B cell (primary cell): ENCODE measurements around the gene METTL17. TPM values are rescaled to one million over a fixed set of nuclear protein-coding genes. Genes with fewer than 3 reads are reported as not detected.

Source experiments
- ATAC-seq: fragments of 200-7000 bp; cut with Tn5 transposase; one replicate; pipeline ENCODE4 v1.10.0; 2021; ENCODE audit warnings: low read depth, mild to moderate bottlenecking, moderate number of reproducible peaks, moderate library complexity
- CTCF ChIA-PET: fragments of 350-600 bp; sonication (Branson Sonifier 250); formaldehyde crosslinking; loops from one replicate; lab custom pipeline; 2021; ENCODE audit warnings: antibody characterized with exemption, inconsistent platforms; lab: Charles Lee
- POLR2A ChIA-PET: fragments of 350-600 bp; sonication (Branson Sonifier 250); formaldehyde crosslinking; loops from one replicate; lab custom pipeline; 2021; ENCODE audit warnings: antibody characterized with exemption; lab: Charles Lee
- DNase-seq: peaks from one replicate; pipeline ENCODE4 v3.0.0; 2013
- H2AFZ ChIP-seq: 2 replicates; pipeline ENCODE4 v1.6.1; 2012; ENCODE audit warnings: mild to moderate bottlenecking, low read depth, low read length; ENCODE audit not compliant: insufficient read depth, poor library complexity, severe bottlenecking
- H3K27ac ChIP-seq, 2 donors: 1 replicate in 1 of 2; 2 replicates in 1 of 2; pipeline ENCODE4 v1.5.1; 2012 to 2013; ENCODE audit warnings: low read length in 2 of 2, mild to moderate bottlenecking in 2 of 2, moderate library complexity in 1 of 2
- H3K27me3 ChIP-seq, 4 experiments: fragments of 200-600 bp in 1 of 4; sonication (generic) in 1 of 4; replicated peaks in 1 of 4; 1 replicate in 2 of 4; 2 replicates in 2 of 4; pipeline versions ENCODE4 v1.6.1 to v1.7.0; 2013 to 2016; ENCODE audit warnings: low read length in 3 of 4, mild to moderate bottlenecking in 2 of 4, mixed read lengths in 1 of 4, moderate library complexity in 1 of 4; ENCODE audit not compliant: insufficient read depth in 4 of 4, control insufficient read depth in 3 of 4; ENCODE audit errors: control extremely low read depth in 1 of 4
- H3K36me3 ChIP-seq, 2 experiments: replicated peaks in 1 of 2; 1 replicate in 1 of 2; 2 replicates in 1 of 2; pipeline versions ENCODE4 v1.6.1 to v1.7.1; 2013; ENCODE audit warnings: low read length in 1 of 2; ENCODE audit not compliant: insufficient read depth in 2 of 2, control insufficient read depth in 1 of 2; ENCODE audit errors: control extremely low read depth in 1 of 2, extremely low read depth in 1 of 2
- H3K4me1 ChIP-seq, 2 donors: fragments of 200-600 bp in 1 of 2; sonication (generic) in 1 of 2; 1 replicate in 1 of 2; 2 replicates in 1 of 2; pipeline versions ENCODE4 v1.5.1 to v1.6.1; 2013 to 2017; ENCODE audit warnings: low read length in 2 of 2; ENCODE audit not compliant: control insufficient read depth in 2 of 2, insufficient read depth in 2 of 2
- H3K4me2 ChIP-seq: replicated peaks from 2 replicates; pipeline ENCODE3; 2012; ENCODE audit warnings: mild to moderate bottlenecking, low read depth, low read length; ENCODE audit not compliant: poor library complexity, severe bottlenecking
- H3K4me3 ChIP-seq, 5 experiments: fragments of 200-600 bp in 1 of 5; sonication (generic) in 1 of 5; 1 replicate in 3 of 5; 2 replicates in 2 of 5; pipeline versions ENCODE4 v1.5.1 to v1.7.0; 2011 to 2016; ENCODE audit warnings: low read length in 4 of 5, mild to moderate bottlenecking in 4 of 5, low read depth in 2 of 5, control low read depth in 1 of 5, moderate library complexity in 1 of 5; ENCODE audit not compliant: insufficient read depth in 1 of 5; ENCODE audit errors: control extremely low read depth in 1 of 5, extremely low read depth in 1 of 5
- H3K79me2 ChIP-seq: fragments of 200-600 bp; sonication (generic); one replicate; pipeline ENCODE4 v1.6.0; 2016; ENCODE audit warnings: low read length; ENCODE audit not compliant: control insufficient read depth, insufficient read depth
- H3K9ac ChIP-seq: fragments of 200-600 bp; sonication (generic); 2 replicates; pipeline ENCODE4 v1.6.1; 2017; ENCODE audit warnings: mild to moderate bottlenecking, low read length, moderate library complexity
- H3K9me3 ChIP-seq, 3 donors: one replicate each; pipeline versions ENCODE4 v1.6.1 to v1.7.1; 2013; ENCODE audit warnings: low read length in 2 of 3; ENCODE audit not compliant: control insufficient read depth in 2 of 3, insufficient read depth in 1 of 3; ENCODE audit errors: control extremely low read depth in 1 of 3
- H4K20me1 ChIP-seq: 2 replicates; pipeline ENCODE4 v1.6.0; 2012; ENCODE audit warnings: mild to moderate bottlenecking, low read length; ENCODE audit not compliant: insufficient read depth, control insufficient read depth, poor library complexity, severe bottlenecking
- H3K27ac Mint-ChIP-seq: one replicate; pipeline ENCODE4 v1.8.0; 2021; ENCODE audit warnings: mixed read lengths
- H3K27me3 Mint-ChIP-seq: one replicate; pipeline ENCODE4 v1.8.0; 2021; ENCODE audit warnings: mixed read lengths
- H3K4me1 Mint-ChIP-seq: one replicate; pipeline ENCODE4 v1.8.0; 2021; ENCODE audit warnings: mixed read lengths
- H3K4me3 Mint-ChIP-seq: one replicate; pipeline ENCODE4 v1.8.0; 2021; ENCODE audit warnings: mixed read lengths
- H3K9me3 Mint-ChIP-seq: one replicate; pipeline ENCODE4 v1.8.0; 2022; ENCODE audit warnings: mixed read lengths; ENCODE audit not compliant: insufficient read depth
- EZH2 ChIP-seq: IDR thresholded peaks from 2 replicates; pipeline ENCODE4 v1.6.1; 2012; ENCODE audit warnings: borderline replicate concordance, low read depth, mild to moderate bottlenecking, moderate library complexity, low read length; ENCODE audit not compliant: insufficient read depth, poor library complexity, severe bottlenecking
- WGBS: methylation state at CpG from one replicate; pipeline ENCODE4 v1.1.5; 2013; ENCODE audit warnings: missing lambda C conversion rate; ENCODE audit not compliant: insufficient coverage; 5-methylcytosine and 5-hydroxymethylcytosine counted together
- intact Hi-C: fragments of 100-400 bp; cut with micrococcal nuclease; formaldehyde crosslinking; loops from one replicate; pipeline ENCODE4 v1.10.0; 2022
- polyA plus RNA-seq: library from polyadenylated mRNA; depleted of rRNA; stranded (reverse); fragments of >200 nt; gene quantifications from 2 replicates; pipeline ENCODE4 v1.2.3, GENCODE V29; 2012
- total RNA-seq, 2 donors: library from RNA; stranded (reverse); fragments of 120-200 nt in 1 of 2; gene quantifications; 1 replicate in 1 of 2; 2 replicates in 1 of 2; pipeline versions ENCODE4 v1.2.3 to v1.2.4, GENCODE V29; 2013 to 2022
- TF ChIP-seq, protein P1 (sequence below): fragments of 200-600 bp; IDR thresholded peaks from one replicate; pipeline ENCODE4 v1.8.0; 2022; ENCODE audit warnings: antibody characterized with exemption, mild to moderate bottlenecking

The METTL17 gene
- total and polyA plus RNA-seq, 2 donors (not counting 1 experiment from before 2014, with no cell fraction given), result 116 to 201 TPM

DNA sequence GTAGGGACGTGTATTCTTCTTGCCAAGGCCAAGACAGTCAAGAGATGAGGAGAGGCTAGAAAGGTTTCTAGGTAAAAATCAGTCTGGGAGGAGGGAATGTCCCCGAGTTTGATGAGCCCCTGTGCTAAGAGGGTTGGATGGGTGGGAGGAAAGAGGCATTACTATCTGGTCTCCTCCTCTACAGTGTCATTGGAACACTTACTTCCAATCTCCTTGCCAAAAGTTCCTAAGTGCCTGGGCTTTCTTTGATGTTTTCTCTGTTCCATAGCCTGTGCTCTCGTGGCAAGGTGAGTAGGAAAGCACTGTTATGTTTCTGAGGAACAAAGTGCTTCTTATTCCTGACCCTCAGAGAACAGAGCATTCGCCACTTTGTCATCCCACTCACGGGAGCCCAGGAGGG is 44.9 kb downstream of the METTL17 start, which contains the start of gene RNASE13:
Gene RNASE13, minus strand, starts transcription at position 101 of the 400 bp plus-strand sequence. CDS start 519 bp downstream, outside the sequence.
- Histone ChIP-seq H3K4me3 (no peak within 1 kb of the TSS), H3K79me2 (no peaks in the 10 kb centered on the region), H3K9ac (no peak within 1 kb of the TSS), H3K36me3 (no peaks in the 10 kb centered on the region), H3K27ac (no peak within 1 kb of the TSS), H3K27me3 (peaks cover 0 to 15% (median 0%) of the 10 kb centered on the region in 4 experiments), H3K4me1 (no peaks in the 10 kb centered on the region), H2AFZ (no peak within 1 kb of the TSS), H3K9me3 (no peaks in the 10 kb centered on the region), H4K20me1 (no peaks in the 10 kb centered on the region), H3K4me2 (no peak within 1 kb of the TSS)
- WGBS, result 76% methylated on average over 4 of the region's 5 CpGs
- H3K4me1 Mint-ChIP-seq, result no peaks in the 10 kb centered on the region
- ATAC-seq, result no peak
- CTCF ChIA-PET, result interaction anchor here (0.6 to 6.9 kb wide), 4 partner anchors 15 to 38 kb away, joined by 3 to 87 read pairs (median 4); no protein-coding TSS in a partner anchor
- H3K27me3 Mint-ChIP-seq, result peaks cover 29% of the 10 kb centered on the region
- TF ChIP-seq, protein P1, sequence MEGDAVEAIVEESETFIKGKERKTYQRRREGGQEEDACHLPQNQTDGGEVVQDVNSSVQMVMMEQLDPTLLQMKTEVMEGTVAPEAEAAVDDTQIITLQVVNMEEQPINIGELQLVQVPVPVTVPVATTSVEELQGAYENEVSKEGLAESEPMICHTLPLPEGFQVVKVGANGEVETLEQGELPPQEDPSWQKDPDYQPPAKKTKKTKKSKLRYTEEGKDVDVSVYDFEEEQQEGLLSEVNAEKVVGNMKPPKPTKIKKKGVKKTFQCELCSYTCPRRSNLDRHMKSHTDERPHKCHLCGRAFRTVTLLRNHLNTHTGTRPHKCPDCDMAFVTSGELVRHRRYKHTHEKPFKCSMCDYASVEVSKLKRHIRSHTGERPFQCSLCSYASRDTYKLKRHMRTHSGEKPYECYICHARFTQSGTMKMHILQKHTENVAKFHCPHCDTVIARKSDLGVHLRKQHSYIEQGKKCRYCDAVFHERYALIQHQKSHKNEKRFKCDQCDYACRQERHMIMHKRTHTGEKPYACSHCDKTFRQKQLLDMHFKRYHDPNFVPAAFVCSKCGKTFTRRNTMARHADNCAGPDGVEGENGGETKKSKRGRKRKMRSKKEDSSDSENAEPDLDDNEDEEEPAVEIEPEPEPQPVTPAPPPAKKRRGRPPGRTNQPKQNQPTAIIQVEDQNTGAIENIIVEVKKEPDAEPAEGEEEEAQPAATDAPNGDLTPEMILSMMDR, result no peak
- TF ChIP-seq EZH2, result no peak
- H3K27ac Mint-ChIP-seq, result no peak within 1 kb of the TSS
- POLR2A ChIA-PET, result no interaction called here
- no peaks in the 10 kb centered on the region for H3K9me3 Mint-ChIP-seq
- H3K4me3 Mint-ChIP-seq, result no peak within 1 kb of the TSS
- intact Hi-C loops, result no loop called here
- DNase-seq, result no peak

DNA sequence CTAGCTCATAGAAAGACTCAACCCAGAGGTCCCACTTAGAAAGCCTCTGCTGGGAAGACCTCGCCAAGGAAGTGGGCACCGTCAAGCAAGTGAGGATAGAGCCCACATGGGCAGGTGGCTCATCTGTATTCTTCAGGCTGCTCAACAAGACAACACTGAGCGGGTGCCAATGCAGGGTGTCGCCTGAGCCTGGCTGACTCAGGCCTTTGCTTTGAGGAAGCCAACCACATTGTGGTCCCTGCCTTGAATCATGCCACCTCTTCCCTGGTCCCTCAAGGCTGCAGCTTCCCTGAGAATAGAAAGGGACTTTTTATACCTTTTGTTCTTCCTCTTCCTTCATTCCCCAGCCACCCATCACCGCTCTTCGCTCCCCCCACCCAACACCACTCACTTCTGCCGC is 47.0 kb downstream of the METTL17 start:
- Mint-ChIP-seq H3K4me1 (no peaks in the 10 kb centered on the region), H3K9me3 (no peaks in the 10 kb centered on the region), H3K27me3 (peaks cover 33% of the 10 kb centered on the region), H3K27ac (no peak overlapping the region), H3K4me3 (no peak overlapping the region)
- H3K79me2 ChIP-seq, result no peaks in the 10 kb centered on the region
- H3K4me2 ChIP-seq, result no peak overlapping the region
- no peak overlapping the region for H3K9ac ChIP-seq
- 87% methylated on average over 4 of the region's 7 CpGs for WGBS
- no peaks in the 10 kb centered on the region for H4K20me1 ChIP-seq
- intact Hi-C loops, result no loop called here
- no peaks in the 10 kb centered on the region for H3K4me1 ChIP-seq
- no peak for ATAC-seq
- H3K36me3 ChIP-seq, result no peaks in the 10 kb centered on the region
- H3K27me3 ChIP-seq, result peaks cover 0 to 15% (median 0%) of the 10 kb centered on the region in 4 experiments
- TF ChIP-seq, protein P1, result no peak
- TF ChIP-seq EZH2, result no peak
- no peak for DNase-seq
- CTCF ChIA-PET, result interaction anchor here (1.1 to 6.9 kb wide), 3 partner anchors 12 to 56 kb away, joined by 3 to 87 read pairs (median 4); no protein-coding TSS in a partner anchor
- H3K4me3 ChIP-seq, result no peak overlapping the region
- H2AFZ ChIP-seq, result no peak overlapping the region
- H3K9me3 ChIP-seq, result no peaks in the 10 kb centered on the region
- POLR2A ChIA-PET, result no interaction called here
- no peak overlapping the region for H3K27ac ChIP-seq
